Mucosa of rectum (tissue), 2 donors: ENCODE measurements around the gene MMP26.
A peak's percentile ranks its signal among the peaks of the same experiment; 100 is the strongest.

Experiments used
- H3K27ac ChIP-seq, 2 donors: one replicate each; pipeline ENCODE4 v1.7.0; 2013; ENCODE audit warnings: inconsistent platforms in 2 of 2, low read depth in 2 of 2, low read length in 2 of 2
- H3K27me3 ChIP-seq, 2 donors: one replicate each; pipeline ENCODE4 v1.7.0; 2013; ENCODE audit warnings: low read length in 2 of 2; ENCODE audit not compliant: control insufficient read depth in 2 of 2, insufficient read depth in 2 of 2
- H3K36me3 ChIP-seq, 2 donors: one replicate each; pipeline ENCODE4 v1.7.0; 2013; ENCODE audit warnings: low read length in 2 of 2; ENCODE audit not compliant: control insufficient read depth in 2 of 2, insufficient read depth in 2 of 2
- H3K4me1 ChIP-seq, 2 donors: one replicate each; pipeline ENCODE4 v1.7.0; 2013; ENCODE audit warnings: low read length in 2 of 2, mild to moderate bottlenecking in 1 of 2; ENCODE audit not compliant: control insufficient read depth in 2 of 2, insufficient read depth in 2 of 2
- H3K4me3 ChIP-seq, 2 donors: one replicate each; pipeline ENCODE4 v1.7.0; 2013; ENCODE audit warnings: low read length in 2 of 2
- H3K9ac ChIP-seq, 2 donors: one replicate each; pipeline ENCODE4 v1.7.0; 2013; ENCODE audit warnings: low read length in 2 of 2, low read depth in 1 of 2, mild to moderate bottlenecking in 1 of 2
- H3K9me3 ChIP-seq, 2 donors: one replicate each; pipeline ENCODE4 v1.7.0; 2013; ENCODE audit warnings: low read length in 2 of 2; ENCODE audit not compliant: control insufficient read depth in 2 of 2
- donor health status: healthy.
- donor health status: Normal muscosa, but diverticular disease.

The MMP26 gene

DNA sequence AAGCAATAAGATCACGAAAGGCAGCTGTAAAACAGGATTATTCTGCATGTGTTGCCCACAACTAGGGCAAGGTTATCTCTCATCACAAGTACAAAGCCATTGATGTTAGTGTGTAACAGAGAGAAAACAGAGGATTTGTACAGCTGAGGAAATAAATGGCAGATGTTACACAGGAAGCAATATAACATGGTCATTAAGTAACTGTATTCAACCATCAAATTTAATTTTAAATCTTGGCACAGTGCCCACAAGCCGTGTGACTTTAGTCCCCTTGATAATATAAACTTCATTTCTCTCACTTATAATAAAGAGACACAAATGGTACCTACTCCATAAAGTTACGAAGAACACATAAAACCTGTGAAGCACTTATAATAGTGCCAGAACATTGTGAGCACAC, 24.2 kb upstream of the MMP26 start:
- H3K4me1 ChIP-seq, result no peaks in the 10 kb centered on the region
- H3K36me3 ChIP-seq, result no peaks in the 10 kb centered on the region
- H3K27ac ChIP-seq, result no peak overlapping the region
- H3K27me3 ChIP-seq, result no peaks in the 10 kb centered on the region
- no peaks in the 10 kb centered on the region for H3K9me3 ChIP-seq
- no peak overlapping the region for H3K9ac ChIP-seq
- H3K4me3 ChIP-seq, result no peak overlapping the region

DNA sequence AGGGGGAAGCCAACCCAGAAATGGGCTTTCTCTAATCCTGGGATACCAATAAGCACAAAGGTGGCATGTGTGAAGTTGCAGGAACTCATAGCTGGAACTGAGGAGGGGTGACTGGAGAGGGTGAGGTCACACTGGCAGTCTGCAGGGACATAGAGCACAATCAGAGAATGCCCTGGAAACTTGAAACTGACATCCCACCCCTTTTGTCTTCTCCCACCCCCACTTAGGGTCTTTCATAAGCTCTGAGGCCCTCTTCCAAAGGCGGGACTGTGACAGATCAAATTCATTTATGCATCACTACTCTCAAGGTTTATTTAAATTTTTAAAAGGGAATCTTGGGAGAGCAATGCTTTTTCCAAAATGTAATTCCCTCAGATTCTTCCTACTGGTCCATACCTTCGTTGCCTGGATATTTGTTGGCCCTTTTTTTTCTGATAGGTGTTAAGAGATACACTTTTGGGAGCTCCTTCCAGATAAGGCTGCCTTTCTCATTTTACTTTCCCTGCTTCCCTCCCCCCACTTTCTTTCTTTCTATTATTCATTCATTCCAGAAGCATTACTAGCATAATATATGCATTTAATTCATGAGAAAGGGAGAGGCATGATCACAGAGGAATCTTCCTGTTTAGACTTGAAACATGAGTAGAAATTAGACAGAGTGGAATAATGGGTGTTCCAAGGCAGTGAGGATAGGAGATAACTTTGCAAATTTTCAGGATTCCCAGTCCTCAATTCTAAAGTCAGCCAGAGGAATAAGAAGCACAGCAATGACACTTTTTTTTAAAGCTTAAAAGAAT, 21.8 kb upstream of the MMP26 start:
- H3K27ac ChIP-seq, result no peak overlapping the region
- no peak overlapping the region for H3K4me3 ChIP-seq
- H3K4me1 ChIP-seq, result no peaks in the 10 kb centered on the region
- H3K9ac ChIP-seq, result no peak overlapping the region
- H3K27me3 ChIP-seq, result no peaks in the 10 kb centered on the region
- no peaks in the 10 kb centered on the region for H3K36me3 ChIP-seq
- H3K9me3 ChIP-seq, result no peaks in the 10 kb centered on the region

DNA sequence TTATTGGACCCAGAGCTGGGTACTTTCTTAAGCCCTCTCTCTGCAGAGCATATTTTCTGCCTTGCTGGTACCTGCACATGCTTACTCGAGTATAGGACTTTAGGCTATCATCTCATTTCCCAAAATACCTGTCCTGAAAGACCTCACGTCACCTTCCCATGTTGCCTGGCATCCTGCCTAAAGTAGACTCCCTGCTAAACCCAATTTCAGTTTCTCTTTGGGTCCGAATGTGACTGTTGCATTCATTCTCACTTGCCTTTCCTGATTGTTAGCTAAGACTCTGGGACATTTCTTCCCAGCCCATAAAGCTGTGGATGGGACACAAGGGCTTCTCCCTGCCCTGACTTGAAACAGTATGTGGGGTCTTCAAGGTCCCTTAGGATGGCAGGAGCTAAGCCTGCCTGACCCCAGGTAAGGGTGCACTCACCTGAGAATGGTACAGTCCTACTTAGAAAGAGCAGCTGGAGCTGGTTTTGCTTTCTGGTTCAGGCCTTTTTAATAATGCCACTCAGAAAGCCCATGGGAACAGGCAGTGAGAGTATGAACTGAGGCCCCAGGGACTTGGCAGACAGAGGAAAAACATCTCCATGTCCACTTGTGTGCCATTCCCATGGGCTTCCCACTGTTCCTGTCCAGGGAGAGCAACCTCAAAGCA, 19.8 kb upstream of the MMP26 start:
- Histone ChIP-seq H3K4me3 (no peak overlapping the region), H3K9me3 (no peaks in the 10 kb centered on the region), H3K27me3 (no peaks in the 10 kb centered on the region), H3K36me3 (no peaks in the 10 kb centered on the region), H3K4me1 (no peaks in the 10 kb centered on the region), H3K27ac (no peak overlapping the region), H3K9ac (no peak overlapping the region)

DNA sequence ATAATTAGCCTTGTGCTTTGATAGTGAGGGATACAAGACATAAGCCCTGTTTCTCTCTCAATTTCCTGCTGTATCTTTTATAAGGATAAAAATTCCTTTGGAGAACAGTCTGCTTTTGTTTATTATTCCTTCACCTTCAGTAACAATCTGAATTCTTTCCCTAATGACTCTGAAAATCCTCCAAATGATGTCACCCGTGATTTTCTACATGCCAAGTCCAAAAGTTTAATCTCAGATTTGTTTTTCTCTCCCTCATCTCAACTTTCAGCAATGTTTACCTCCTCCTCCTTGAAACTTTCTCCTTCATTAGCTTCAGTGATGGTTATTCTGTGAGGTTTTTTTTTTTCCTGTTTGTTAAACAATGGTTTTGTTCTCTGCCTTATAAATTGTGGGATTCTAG, 9.1 kb upstream of the MMP26 start:
- H3K9me3 ChIP-seq, result no peaks in the 10 kb centered on the region
- no peaks in the 10 kb centered on the region for H3K4me1 ChIP-seq
- H3K9ac ChIP-seq, result no peak overlapping the region
- no peak overlapping the region for H3K27ac ChIP-seq
- H3K36me3 ChIP-seq, result no peaks in the 10 kb centered on the region
- no peak overlapping the region for H3K4me3 ChIP-seq
- no peaks in the 10 kb centered on the region for H3K27me3 ChIP-seq

DNA sequence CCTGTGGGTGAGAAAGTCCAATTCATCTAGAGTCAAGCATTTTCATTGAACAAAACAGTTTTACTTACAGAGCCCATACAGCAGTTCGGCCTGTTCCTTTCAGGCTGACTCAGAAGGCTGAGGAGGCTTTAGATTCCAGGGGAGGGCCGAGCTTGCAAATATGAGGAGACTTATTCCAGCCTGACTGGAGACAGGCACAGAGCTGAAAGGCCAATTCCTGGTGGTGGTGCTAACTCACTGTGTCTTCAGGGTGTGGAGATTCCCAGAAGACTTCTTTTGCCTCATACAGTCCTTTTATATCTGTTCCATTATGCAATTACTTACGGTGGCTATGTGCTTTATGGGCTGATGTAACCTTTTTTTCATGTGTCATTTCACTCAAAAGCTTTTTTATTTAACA, 7.0 kb upstream of the MMP26 start, which contains the start of gene OR51E2:
Gene OR51E2 (minus strand): TSS at position 269 of the 400 bp plus-strand sequence. CDS start 15,142 bp downstream, outside the sequence.
- Histone ChIP-seq H3K9me3 (no peaks in the 10 kb centered on the region), H3K4me3 (peak within 1 kb of the TSS in 1 of 2 donors; percentile 17), H3K4me1 (no peaks in the 10 kb centered on the region), H3K27ac (no peak within 1 kb of the TSS), H3K36me3 (no peaks in the 10 kb centered on the region), H3K27me3 (no peaks in the 10 kb centered on the region), H3K9ac (no peak within 1 kb of the TSS)

DNA sequence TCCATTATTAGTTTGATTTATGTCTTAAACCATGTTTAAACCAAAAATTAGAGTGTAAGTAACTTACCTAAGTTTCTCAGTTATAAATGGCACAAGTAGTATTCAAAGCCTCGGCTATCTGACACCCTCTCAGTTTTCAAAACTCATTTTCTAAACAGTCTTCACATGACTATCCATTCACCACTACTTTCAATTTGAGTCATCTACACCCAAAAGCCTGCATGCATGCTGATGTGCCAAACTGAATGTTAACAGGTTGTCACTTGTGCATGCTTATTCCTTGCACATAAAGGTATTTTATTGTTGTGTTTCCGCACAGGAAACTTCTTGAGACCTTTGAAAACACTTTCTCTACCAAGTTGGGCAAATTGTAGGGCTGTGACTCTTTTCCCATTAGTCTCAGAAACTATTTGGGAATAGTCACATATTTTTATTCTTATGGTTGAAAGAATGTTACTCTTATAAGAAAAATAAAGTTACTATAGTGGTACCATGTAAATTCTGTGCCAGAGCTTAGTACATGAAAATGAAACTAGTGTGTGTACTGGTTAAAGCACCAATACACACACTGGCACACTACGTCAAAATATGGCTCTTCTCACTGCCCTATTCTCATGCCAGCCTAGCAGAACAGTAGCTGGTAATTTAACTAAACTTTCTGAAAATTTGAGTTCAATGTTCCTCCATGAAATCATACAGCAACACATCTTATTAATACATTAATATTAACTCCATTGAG, 4.7 kb upstream of the MMP26 start:
- H3K9me3 ChIP-seq, result no peaks in the 10 kb centered on the region
- H3K27me3 ChIP-seq, result no peaks in the 10 kb centered on the region
- H3K9ac ChIP-seq, result no peak overlapping the region
- no peak overlapping the region for H3K27ac ChIP-seq
- no peak overlapping the region for H3K4me3 ChIP-seq
- H3K4me1 ChIP-seq, result no peaks in the 10 kb centered on the region
- H3K36me3 ChIP-seq, result no peaks in the 10 kb centered on the region

DNA sequence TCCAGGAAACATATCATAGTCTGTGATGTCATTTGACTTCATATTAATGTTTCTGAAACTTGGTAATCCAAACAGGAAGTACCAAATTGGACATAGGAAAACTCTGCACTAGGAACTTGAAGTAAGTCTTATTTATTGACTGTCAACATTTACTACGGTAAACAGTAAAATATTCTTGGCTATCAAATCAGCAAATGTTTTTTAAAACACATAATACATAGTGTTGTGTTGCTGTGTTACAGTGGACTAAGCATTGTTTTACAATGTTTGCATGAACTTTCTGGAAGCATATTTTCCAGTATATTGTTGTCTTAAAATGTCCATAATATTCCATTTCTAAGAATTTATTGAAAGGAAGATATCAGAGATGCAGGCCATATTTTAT, 4.2 kb upstream of the MMP26 start:
- H3K27me3 ChIP-seq, result no peaks in the 10 kb centered on the region
- no peaks in the 10 kb centered on the region for H3K4me1 ChIP-seq
- H3K9me3 ChIP-seq, result no peaks in the 10 kb centered on the region
- no peak overlapping the region for H3K9ac ChIP-seq
- no peak overlapping the region for H3K4me3 ChIP-seq
- H3K27ac ChIP-seq, result no peak overlapping the region
- no peaks in the 10 kb centered on the region for H3K36me3 ChIP-seq

DNA sequence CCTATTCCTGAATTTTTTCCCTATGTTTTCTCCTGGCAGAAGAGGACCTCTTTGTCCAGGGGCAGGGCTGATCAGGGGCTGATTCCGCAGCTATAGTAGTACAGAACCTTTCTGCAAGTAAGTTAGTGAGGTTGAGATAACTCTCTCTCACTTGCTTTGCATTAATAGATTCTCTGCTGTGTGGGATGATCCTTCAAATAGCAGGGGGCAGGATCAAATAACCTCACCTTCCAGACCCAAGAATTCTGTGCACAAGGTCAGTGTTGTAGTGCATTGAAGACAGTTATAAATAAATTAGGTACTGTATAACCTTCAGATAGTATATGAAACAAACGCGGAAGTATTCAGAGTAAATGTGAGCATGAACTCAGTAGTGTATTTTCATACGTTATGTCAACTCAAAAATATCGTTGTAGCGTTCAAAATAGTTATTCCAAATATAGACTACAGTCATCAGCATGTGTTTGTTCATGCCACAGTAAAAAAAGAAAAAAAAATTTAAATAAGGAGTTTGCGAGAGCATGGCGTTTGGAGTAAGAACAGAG, 278 bp downstream of the MMP26 start:
- no peak overlapping the region for H3K27ac ChIP-seq
- H3K36me3 ChIP-seq, result no peaks in the 10 kb centered on the region
- H3K4me1 ChIP-seq, result no peaks in the 10 kb centered on the region
- H3K4me3 ChIP-seq, result no peak overlapping the region
- no peak overlapping the region for H3K9ac ChIP-seq
- H3K27me3 ChIP-seq, result no peaks in the 10 kb centered on the region
- H3K9me3 ChIP-seq, result no peaks in the 10 kb centered on the region

DNA sequence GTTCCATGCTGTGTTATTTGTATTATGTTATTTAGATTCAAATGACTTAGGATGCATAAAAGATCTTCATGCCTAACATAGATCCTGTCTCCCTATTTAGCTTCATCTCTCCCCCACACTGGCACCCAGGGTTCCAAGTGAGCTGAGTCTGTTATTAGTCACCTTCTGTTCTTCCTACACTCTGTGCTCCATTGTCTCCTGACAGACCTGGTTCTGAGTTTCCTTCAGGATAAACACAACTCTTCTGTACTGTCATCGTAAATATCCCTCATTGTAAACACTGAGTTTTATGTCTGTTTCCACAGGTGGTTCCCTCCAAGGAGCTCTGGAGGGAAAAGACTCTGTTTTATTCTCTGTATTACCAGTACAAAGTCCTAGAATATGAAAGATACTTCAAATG, 8.7 kb downstream of the MMP26 start:
- Histone ChIP-seq H3K4me1 (no peaks in the 10 kb centered on the region), H3K9ac (no peak overlapping the region), H3K4me3 (no peak overlapping the region), H3K27me3 (no peaks in the 10 kb centered on the region), H3K36me3 (no peaks in the 10 kb centered on the region), H3K9me3 (no peaks in the 10 kb centered on the region), H3K27ac (no peak overlapping the region)

DNA sequence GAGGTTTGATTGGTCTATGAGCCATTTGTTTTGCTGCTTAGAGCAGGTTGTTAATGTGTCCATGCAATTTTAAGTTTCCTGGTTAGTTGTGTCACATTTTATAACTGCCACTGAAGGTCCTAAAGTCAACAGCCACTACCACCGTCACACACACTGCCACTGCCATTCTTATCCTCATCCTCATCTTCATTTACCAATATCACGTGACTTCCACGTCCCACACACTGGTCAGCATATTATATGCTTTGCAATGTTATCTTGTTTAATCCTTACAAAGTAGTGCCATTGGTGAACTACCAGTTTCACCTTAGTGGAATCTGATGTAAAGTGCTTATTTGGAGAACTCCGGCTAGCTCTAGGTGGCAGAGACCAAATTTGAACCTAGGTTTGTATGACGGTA, 9.7 kb downstream of the MMP26 start:
- Histone ChIP-seq H3K4me3 (no peak overlapping the region), H3K9ac (no peak overlapping the region), H3K9me3 (no peaks in the 10 kb centered on the region), H3K27me3 (no peaks in the 10 kb centered on the region), H3K27ac (no peak overlapping the region), H3K4me1 (no peaks in the 10 kb centered on the region), H3K36me3 (no peaks in the 10 kb centered on the region)
